WTC11 (cell line): ENCODE results near the gene ARMCX2. TPM values are rescaled to one million over a fixed set of nuclear protein-coding genes. Genes with fewer than 3 reads are reported as not detected.

Experiments used
- ATAC-seq: fragments of 200-7000 bp; cut with Tn5 transposase; 2 replicates; pipeline ENCODE4 v1.10.0; 2021; ENCODE audit warnings: mild to moderate bottlenecking, moderate library complexity
- CTCF ChIA-PET: fragments of 300-600 bp; sonication (Branson Sonifier 250); formaldehyde crosslinking; loops from one replicate; lab custom pipeline; 2021; ENCODE audit warnings: antibody characterized with exemption; lab: Charles Lee
- POLR2A ChIA-PET: fragments of 350-600 bp; sonication (Branson Sonifier 250); formaldehyde crosslinking; loops from one replicate; lab custom pipeline; 2021; ENCODE audit warnings: antibody characterized with exemption; lab: Charles Lee
- DNase-seq: peaks from one replicate; pipeline ENCODE4 v3.0.0; 2021; ENCODE audit warnings: low spot score
- H3K27ac Mint-ChIP-seq: 2 replicates; pipeline ENCODE4 v1.8.0; 2021; ENCODE audit warnings: mixed read lengths
- H3K27me3 Mint-ChIP-seq: 2 replicates; pipeline ENCODE4 v1.8.0; 2021; ENCODE audit warnings: low read depth, mild to moderate bottlenecking, moderate library complexity, mixed read lengths
- H3K36me3 Mint-ChIP-seq: 2 replicates; pipeline ENCODE4 v1.8.0; 2021; ENCODE audit warnings: mixed read lengths
- H3K4me1 Mint-ChIP-seq: 2 replicates; pipeline ENCODE4 v1.8.0; 2022; ENCODE audit warnings: mixed read lengths
- H3K4me3 Mint-ChIP-seq: 2 replicates; pipeline ENCODE4 v1.8.0; 2021; ENCODE audit warnings: mild to moderate bottlenecking, moderate library complexity, mixed read lengths
- H3K9me3 Mint-ChIP-seq: 2 replicates; pipeline ENCODE4 v1.8.0; 2021; ENCODE audit warnings: mixed read lengths
- ATF1 ChIP-seq: sonication (generic); formaldehyde crosslinking; IDR thresholded peaks from 2 replicates; pipeline ENCODE4 v1.8.1; 2023; ENCODE audit warnings: mild to moderate bottlenecking, moderate library complexity, missing genetic modification reagents
- ELF4 ChIP-seq: sonication (generic); formaldehyde crosslinking; IDR thresholded peaks from 2 replicates; pipeline ENCODE4 v1.8.1; 2022; ENCODE audit warnings: low read depth, mild to moderate bottlenecking, moderate library complexity, missing genetic modification reagents
- HMGA2 ChIP-seq: fragments of 250-450 bp; sonication (Bioruptor Pico); IDR thresholded peaks from 2 replicates; pipeline ENCODE4 v1.4.0; 2021; ENCODE audit warnings: mild to moderate bottlenecking, moderate library complexity
- IRF2 ChIP-seq: sonication (generic); formaldehyde crosslinking; IDR thresholded peaks from 2 replicates; pipeline ENCODE4 v1.8.0; 2022; ENCODE audit warnings: low read depth, missing genetic modification reagents, borderline replicate concordance
- JUN ChIP-seq: sonication (generic); formaldehyde crosslinking; IDR thresholded peaks from 2 replicates; pipeline ENCODE4 v1.8.0; 2023; ENCODE audit warnings: mild to moderate bottlenecking, missing genetic modification reagents
- MXD4 ChIP-seq: fragments of 250-450 bp; sonication (Bioruptor Pico); IDR thresholded peaks from 2 replicates; pipeline ENCODE4 v1.8.0; 2021; ENCODE audit warnings: mild to moderate bottlenecking, moderate library complexity, borderline replicate concordance
- NFE2L1 ChIP-seq: sonication (generic); formaldehyde crosslinking; IDR thresholded peaks from 2 replicates; pipeline ENCODE4 v1.8.1; 2023; ENCODE audit warnings: missing genetic modification reagents
- NR2C2 ChIP-seq: sonication (generic); formaldehyde crosslinking; IDR thresholded peaks from 2 replicates; pipeline ENCODE4 v1.8.0; 2022; ENCODE audit warnings: mild to moderate bottlenecking, missing genetic modification reagents
- PRRX2 ChIP-seq: fragments of 250-450 bp; sonication (Bioruptor Pico); IDR thresholded peaks from 2 replicates; pipeline ENCODE4 v1.8.0; 2021; ENCODE audit warnings: mild to moderate bottlenecking
- TEAD1 ChIP-seq: sonication (generic); formaldehyde crosslinking; IDR thresholded peaks from 2 replicates; pipeline ENCODE4 v1.8.0; 2022; ENCODE audit warnings: mild to moderate bottlenecking, missing genetic modification reagents
- TEAD4 ChIP-seq: sonication (generic); formaldehyde crosslinking; IDR thresholded peaks from 2 replicates; pipeline ENCODE4 v1.8.0; 2022; ENCODE audit warnings: mild to moderate bottlenecking, missing genetic modification reagents
- ZNF138 ChIP-seq: sonication (generic); formaldehyde crosslinking; conservative IDR thresholded peaks from 2 replicates; pipeline ENCODE4 v1.8.1; 2022; ENCODE audit warnings: mild to moderate bottlenecking, moderate library complexity, missing genetic modification reagents
- ZNF317 ChIP-seq: sonication (generic); formaldehyde crosslinking; IDR thresholded peaks from 2 replicates; pipeline ENCODE4 v1.8.1; 2023; ENCODE audit warnings: low read depth, mild to moderate bottlenecking, moderate library complexity, missing genetic modification reagents, borderline replicate concordance
- ZNF671 ChIP-seq: fragments of 250-450 bp; sonication (Bioruptor Pico); IDR thresholded peaks from 2 replicates; pipeline ENCODE4 v1.8.0; 2021; ENCODE audit warnings: mild to moderate bottlenecking
- total RNA-seq: library from RNA; stranded (reverse); gene quantifications from 3 replicates; pipeline ENCODE4 v1.2.3, GENCODE V29; 2021
- TF ChIP-seq, protein P1 (sequence below): fragments of 250-450 bp; sonication (Bioruptor Pico); IDR thresholded peaks from 2 replicates; pipeline ENCODE4 v2.1.2; 2022; ENCODE audit warnings: mild to moderate bottlenecking, moderate library complexity
- TF ChIP-seq, protein P2 (sequence below): sonication (generic); formaldehyde crosslinking; IDR thresholded peaks from 2 replicates; pipeline ENCODE4 v1.8.0; 2023; ENCODE audit warnings: missing genetic modification reagents
- TF ChIP-seq, protein P3 (sequence below): sonication (generic); formaldehyde crosslinking; IDR thresholded peaks from 2 replicates; pipeline ENCODE4 v1.8.0; 2022; ENCODE audit warnings: mild to moderate bottlenecking, missing genetic modification reagents
- TF ChIP-seq, protein P4 (sequence below): fragments of 250-450 bp; sonication (Bioruptor Pico); IDR thresholded peaks from 2 replicates; pipeline ENCODE4 v1.9.0; 2021; ENCODE audit warnings: mild to moderate bottlenecking, borderline replicate concordance
- TF ChIP-seq, protein P5 (sequence below): sonication (generic); formaldehyde crosslinking; IDR thresholded peaks from 2 replicates; pipeline ENCODE4 v1.8.1; 2023; ENCODE audit warnings: mild to moderate bottlenecking, missing genetic modification reagents, moderate library complexity
- TF ChIP-seq, protein P6 (sequence below): fragments of 250-450 bp; sonication (Bioruptor Pico); IDR thresholded peaks from 2 replicates; pipeline ENCODE4 v1.9.0; 2021; ENCODE audit warnings: moderate library complexity, mild to moderate bottlenecking, inconsistent platforms, borderline replicate concordance
- TF ChIP-seq, protein P7 (sequence below): fragments of 250-450 bp; sonication (Bioruptor Pico); conservative IDR thresholded peaks from 2 replicates; pipeline ENCODE4 v1.9.0; 2021; ENCODE audit warnings: mild to moderate bottlenecking

The ARMCX2 gene
- total RNA-seq, 1 experiment from 2014 or later, result 108 TPM

DNA sequence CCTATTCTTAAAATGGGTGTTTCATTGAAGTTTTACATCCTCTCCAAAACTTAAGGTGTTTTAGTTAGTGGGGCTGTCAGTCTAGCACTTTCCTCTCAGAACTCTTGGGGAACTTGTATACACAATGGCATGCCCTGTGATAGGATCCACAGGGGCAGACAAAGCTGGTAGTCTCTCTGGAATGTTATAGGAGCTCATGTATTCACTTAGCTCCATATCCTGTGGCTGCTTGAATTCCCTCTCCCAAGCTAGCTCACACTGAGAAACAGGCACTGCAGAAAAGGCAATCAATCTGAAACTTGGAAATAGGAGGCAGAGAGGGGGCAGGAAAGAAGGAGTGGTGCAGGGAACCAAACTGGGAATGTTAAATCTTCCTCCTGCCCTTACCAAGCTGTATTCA lies 26.3 kb upstream of the ARMCX2 start:
- Mint-ChIP-seq H3K27ac (peak overlapping the region; percentile 94), H3K4me3 (no peak overlapping the region), H3K27me3 (peaks cover 2% of the 10 kb centered on the region; the same call in 1 of the 2 replicates), H3K36me3 (no peaks in the 10 kb centered on the region), H3K4me1 (peaks cover 55% of the 10 kb centered on the region), H3K9me3 (no peaks in the 10 kb centered on the region)
- TF ChIP-seq, protein P1, sequence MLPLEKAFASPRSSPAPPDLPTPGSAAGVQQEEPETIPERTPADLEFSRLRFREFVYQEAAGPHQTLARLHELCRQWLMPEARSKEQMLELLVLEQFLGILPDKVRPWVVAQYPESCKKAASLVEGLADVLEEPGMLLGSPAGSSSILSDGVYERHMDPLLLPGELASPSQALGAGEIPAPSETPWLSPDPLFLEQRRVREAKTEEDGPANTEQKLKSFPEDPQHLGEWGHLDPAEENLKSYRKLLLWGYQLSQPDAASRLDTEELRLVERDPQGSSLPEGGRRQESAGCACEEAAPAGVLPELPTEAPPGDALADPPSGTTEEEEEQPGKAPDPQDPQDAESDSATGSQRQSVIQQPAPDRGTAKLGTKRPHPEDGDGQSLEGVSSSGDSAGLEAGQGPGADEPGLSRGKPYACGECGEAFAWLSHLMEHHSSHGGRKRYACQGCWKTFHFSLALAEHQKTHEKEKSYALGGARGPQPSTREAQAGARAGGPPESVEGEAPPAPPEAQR (CRISPR knock-in tag), result no peak
- TF ChIP-seq, protein P2, sequence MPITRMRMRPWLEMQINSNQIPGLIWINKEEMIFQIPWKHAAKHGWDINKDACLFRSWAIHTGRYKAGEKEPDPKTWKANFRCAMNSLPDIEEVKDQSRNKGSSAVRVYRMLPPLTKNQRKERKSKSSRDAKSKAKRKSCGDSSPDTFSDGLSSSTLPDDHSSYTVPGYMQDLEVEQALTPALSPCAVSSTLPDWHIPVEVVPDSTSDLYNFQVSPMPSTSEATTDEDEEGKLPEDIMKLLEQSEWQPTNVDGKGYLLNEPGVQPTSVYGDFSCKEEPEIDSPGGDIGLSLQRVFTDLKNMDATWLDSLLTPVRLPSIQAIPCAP (CRISPR knock-in tag), result no peak
- TF ChIP-seq ZNF671 (CRISPR knock-in tag), result no peak
- TF ChIP-seq NFE2L1 (CRISPR knock-in tag), result no peak
- TF ChIP-seq, protein P3, sequence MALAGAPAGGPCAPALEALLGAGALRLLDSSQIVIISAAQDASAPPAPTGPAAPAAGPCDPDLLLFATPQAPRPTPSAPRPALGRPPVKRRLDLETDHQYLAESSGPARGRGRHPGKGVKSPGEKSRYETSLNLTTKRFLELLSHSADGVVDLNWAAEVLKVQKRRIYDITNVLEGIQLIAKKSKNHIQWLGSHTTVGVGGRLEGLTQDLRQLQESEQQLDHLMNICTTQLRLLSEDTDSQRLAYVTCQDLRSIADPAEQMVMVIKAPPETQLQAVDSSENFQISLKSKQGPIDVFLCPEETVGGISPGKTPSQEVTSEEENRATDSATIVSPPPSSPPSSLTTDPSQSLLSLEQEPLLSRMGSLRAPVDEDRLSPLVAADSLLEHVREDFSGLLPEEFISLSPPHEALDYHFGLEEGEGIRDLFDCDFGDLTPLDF (CRISPR knock-in tag), result no peak
- TF ChIP-seq ZNF138 (CRISPR knock-in tag), result no peak
- no peak for TF ChIP-seq JUN (CRISPR knock-in tag)
- TF ChIP-seq ATF1 (CRISPR knock-in tag), result no peak
- no peak for TF ChIP-seq HMGA2 (CRISPR knock-in tag)
- TF ChIP-seq, protein P4, sequence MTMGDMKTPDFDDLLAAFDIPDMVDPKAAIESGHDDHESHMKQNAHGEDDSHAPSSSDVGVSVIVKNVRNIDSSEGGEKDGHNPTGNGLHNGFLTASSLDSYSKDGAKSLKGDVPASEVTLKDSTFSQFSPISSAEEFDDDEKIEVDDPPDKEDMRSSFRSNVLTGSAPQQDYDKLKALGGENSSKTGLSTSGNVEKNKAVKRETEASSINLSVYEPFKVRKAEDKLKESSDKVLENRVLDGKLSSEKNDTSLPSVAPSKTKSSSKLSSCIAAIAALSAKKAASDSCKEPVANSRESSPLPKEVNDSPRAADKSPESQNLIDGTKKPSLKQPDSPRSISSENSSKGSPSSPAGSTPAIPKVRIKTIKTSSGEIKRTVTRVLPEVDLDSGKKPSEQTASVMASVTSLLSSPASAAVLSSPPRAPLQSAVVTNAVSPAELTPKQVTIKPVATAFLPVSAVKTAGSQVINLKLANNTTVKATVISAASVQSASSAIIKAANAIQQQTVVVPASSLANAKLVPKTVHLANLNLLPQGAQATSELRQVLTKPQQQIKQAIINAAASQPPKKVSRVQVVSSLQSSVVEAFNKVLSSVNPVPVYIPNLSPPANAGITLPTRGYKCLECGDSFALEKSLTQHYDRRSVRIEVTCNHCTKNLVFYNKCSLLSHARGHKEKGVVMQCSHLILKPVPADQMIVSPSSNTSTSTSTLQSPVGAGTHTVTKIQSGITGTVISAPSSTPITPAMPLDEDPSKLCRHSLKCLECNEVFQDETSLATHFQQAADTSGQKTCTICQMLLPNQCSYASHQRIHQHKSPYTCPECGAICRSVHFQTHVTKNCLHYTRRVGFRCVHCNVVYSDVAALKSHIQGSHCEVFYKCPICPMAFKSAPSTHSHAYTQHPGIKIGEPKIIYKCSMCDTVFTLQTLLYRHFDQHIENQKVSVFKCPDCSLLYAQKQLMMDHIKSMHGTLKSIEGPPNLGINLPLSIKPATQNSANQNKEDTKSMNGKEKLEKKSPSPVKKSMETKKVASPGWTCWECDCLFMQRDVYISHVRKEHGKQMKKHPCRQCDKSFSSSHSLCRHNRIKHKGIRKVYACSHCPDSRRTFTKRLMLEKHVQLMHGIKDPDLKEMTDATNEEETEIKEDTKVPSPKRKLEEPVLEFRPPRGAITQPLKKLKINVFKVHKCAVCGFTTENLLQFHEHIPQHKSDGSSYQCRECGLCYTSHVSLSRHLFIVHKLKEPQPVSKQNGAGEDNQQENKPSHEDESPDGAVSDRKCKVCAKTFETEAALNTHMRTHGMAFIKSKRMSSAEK (CRISPR knock-in tag), result no peak
- no peak for TF ChIP-seq NR2C2 (CRISPR knock-in tag)
- TF ChIP-seq, protein P5, sequence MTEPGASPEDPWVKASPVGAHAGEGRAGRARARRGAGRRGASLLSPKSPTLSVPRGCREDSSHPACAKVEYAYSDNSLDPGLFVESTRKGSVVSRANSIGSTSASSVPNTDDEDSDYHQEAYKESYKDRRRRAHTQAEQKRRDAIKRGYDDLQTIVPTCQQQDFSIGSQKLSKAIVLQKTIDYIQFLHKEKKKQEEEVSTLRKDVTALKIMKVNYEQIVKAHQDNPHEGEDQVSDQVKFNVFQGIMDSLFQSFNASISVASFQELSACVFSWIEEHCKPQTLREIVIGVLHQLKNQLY (CRISPR knock-in tag), result no peak
- no peak for TF ChIP-seq IRF2
- ATAC-seq (peak; percentile 89), DNase-seq (no peak)
- ChIA-PET POLR2A (no interaction called here), CTCF (interaction anchor here (2.2 kb wide), 1 partner anchor 73 kb away, joined by 9 read pairs; no protein-coding TSS in a partner anchor)

DNA sequence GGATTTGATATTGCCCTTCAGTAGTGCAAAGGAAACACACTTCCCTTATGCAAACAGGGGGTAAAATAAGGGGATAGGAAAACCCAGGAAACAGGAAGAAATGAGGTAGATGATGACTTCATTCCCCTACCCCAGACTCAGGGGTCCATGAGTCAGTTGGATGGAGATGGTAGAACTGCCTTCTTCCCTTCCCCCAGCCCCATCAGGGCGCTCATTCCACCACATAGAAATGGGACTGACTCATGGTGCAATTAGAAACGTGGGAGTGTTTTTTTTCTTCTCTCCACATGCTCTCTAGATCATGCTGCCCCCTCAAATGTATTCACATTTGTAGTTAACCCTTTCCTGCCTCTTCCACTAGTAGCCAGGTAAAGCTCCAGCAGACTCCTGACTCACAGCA lies 23.1 kb upstream of the ARMCX2 start:
- ATAC-seq, result no peak
- CTCF ChIA-PET, result no interaction called here
- no peaks in the 10 kb centered on the region for H3K9me3 Mint-ChIP-seq

DNA sequence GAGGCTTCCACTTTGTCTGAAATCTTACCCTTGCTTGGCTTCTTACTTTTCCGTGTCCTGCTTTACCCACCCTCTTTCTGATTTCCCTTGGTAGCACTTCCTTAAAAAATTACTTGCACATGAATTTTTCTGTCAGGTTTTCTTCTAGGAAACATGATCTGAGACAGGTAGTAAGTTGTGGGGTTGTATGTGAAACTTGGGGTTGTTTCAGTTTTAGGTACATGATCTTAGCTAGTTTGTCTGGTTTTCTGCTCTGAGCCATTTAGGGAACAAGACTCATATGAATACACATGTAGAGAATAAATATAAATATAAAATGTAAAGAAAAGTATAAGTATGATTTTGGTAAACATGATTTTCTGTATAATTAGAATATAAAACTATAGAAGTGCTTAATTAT lies 17.4 kb upstream of the ARMCX2 start:
- Mint-ChIP-seq H3K27ac (peak overlapping the region; percentile 74), H3K36me3 (no peaks in the 10 kb centered on the region), H3K9me3 (no peaks in the 10 kb centered on the region), H3K4me3 (no peak overlapping the region), H3K27me3 (no peaks in the 10 kb centered on the region), H3K4me1 (peaks cover 15% of the 10 kb centered on the region)
- CTCF ChIA-PET, result interaction anchor here (0.6 to 1.7 kb wide), 2 partner anchors 18 to 82 kb away, joined by 3 to 4 read pairs; no protein-coding TSS in a partner anchor
- no peak for DNase-seq
- POLR2A ChIA-PET, result no interaction called here
- ATAC-seq, result no peak
- TF ChIP-seq, protein P6, sequence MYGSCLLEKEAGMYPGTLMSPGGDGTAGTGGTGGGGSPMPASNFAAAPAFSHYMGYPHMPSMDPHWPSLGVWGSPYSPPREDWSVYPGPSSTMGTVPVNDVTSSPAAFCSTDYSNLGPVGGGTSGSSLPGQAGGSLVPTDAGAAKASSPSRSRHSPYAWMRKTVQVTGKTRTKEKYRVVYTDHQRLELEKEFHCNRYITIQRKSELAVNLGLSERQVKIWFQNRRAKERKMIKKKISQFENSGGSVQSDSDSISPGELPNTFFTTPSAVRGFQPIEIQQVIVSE, result no peak
- TF ChIP-seq TEAD4 (CRISPR knock-in tag) (no peak), PRRX2 (CRISPR knock-in tag) (no peak), MXD4 (CRISPR knock-in tag) (no peak), ZNF317 (no peak), ELF4 (no peak)
- TF ChIP-seq, protein P2 (CRISPR knock-in tag), result no peak
- TF ChIP-seq, protein P7, sequence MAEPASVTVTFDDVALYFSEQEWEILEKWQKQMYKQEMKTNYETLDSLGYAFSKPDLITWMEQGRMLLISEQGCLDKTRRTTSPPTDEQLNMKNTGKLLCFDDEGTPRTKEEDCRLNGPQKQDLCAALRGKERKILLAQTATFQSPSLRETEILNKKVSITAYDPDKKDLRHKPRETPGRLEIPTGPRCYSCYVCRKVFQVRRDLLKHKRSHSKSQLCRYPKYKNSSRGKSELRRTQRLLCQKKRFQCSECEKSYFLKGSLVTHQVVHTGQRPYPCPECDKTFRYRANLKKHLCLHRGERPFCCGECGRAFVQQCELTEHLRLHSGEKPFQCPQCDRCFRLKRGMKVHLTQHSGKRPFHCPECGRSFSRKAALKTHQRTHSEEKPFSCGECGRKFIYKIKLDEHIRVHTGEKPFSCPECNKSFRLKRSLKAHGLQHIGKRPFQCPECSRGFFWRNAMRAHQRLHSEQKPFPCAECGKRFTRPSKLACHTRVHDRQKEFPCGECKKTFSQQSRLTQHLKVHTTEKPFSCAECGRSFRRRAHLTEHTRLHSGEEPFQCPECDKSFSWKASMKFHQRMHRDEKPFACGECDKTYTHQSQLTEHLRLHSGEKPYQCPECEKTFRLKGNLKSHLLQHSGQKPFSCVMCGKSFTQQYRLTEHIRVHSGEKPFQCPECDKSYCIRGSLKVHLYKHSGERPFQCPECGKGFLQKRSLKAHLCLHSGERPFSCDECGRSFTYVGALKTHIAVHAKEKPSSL (CRISPR knock-in tag), result no peak

More for the DNA sequence above, 23.1 kb upstream of the ARMCX2 start:
- H3K4me3 Mint-ChIP-seq, result no peak overlapping the region
- TF ChIP-seq TEAD1 (CRISPR knock-in tag), result no peak
- no peak for DNase-seq
- no peaks in the 10 kb centered on the region for H3K36me3 Mint-ChIP-seq
- POLR2A ChIA-PET, result no interaction called here
- peaks cover 2% of the 10 kb centered on the region; the same call in 1 of the 2 replicates for H3K27me3 Mint-ChIP-seq
- peaks cover 44% of the 10 kb centered on the region for H3K4me1 Mint-ChIP-seq
- no peak overlapping the region for H3K27ac Mint-ChIP-seq
